NCI-H2227 treated with DMSO at 0.1 percent for 48 hours (cell line): ENCODE data around the gene DPT.
A peak's percentile ranks its signal among the peaks of the same experiment; 100 is the strongest.

Experiments used
- DNase-seq: peaks from one replicate; lab custom pipeline; 2025; lab: John Stamatoyannopoulos, UW

The DPT gene

GRCh38 chr1:168735974-168736373, 7.0 kb upstream of the DPT start:
- no peak for DNase-seq

GRCh38 chr1:168734946-168735345, 5.9 kb upstream of the DPT start:
- no peak for DNase-seq

GRCh38 chr1:168734271-168734670, 5.3 kb upstream of the DPT start:
- no peak for DNase-seq

- DNase-seq = no peak
These were observed 4.2 kb upstream of the DPT start for GRCh38 chr1:168733241-168733640.

GRCh38 chr1:168732736-168733135, 3.7 kb upstream of the DPT start:
- DNase-seq = no peak

DNA sequence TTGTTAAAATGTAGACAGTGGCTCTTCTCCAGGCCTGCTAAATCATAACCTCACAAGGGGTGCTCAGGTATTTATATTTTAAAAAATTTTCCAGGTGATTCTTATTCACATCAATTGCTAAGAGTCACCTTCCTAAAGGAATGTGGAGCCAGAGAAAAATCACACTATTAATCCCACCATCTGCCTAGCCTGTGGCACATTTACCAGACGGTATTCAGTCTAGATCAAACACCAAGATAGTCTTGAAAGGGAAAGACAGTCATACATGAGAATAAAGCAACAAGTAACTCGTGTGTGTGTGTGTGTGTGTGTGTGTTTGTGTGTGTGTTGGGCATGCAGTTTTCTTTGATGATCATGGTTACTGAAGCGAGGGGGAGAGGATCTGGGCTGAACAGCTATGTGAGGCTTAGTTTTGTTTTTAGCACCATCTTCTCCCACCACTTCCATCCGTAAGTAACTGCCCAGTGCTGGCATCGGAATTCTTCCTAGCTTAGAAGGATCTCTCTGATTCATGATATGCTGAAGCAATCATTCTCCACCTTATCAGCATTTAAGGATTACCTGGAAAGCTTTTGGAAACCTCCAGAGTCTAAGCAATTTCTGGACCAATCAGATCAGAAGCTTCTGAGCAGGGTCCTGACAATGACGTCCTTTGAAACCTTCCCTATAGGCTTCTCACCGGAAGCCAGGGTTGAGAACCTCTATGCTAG, 2.4 kb upstream of the DPT start:
- no peak for DNase-seq

DNA sequence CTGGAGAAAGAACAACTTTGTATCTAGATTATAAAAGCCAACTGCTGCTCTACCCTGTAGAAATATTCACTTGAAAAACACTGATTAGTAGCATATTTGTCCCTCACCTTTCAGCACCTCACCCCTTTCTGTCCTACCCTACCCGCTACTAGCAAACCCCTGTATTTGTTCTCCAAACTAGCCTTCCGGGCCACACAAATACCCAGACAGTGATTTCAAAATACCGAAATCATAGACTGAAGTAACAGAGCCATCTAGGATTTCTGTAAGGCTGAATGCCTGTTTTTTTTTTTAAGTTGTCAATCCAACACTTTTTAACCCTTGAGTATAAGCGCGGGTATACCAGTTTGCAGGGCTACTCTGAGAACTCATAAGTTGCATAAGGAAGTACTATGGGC, 398 bp upstream of the DPT start:
- no peak for DNase-seq

DNA sequence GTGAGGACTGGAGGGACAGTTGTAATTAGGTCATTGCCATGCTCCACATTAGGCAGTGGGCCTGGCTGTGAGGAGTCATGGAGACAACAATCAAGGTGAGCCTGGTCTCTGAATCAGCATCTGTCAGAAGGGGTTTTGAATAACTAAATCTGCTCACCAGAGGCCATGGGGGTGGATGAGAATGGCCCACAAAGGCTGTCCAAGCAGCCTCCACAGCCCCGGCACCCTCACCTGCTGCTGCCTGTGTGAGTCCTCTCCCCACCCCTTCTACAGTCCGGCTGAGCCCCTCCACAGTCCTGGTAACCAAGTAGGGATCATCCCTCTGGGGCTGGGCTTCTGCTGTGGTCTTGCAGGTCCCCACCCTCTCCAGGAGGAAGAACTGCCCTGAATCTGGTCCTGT, 2.3 kb downstream of the DPT start:
- DNase-seq = no peak

GRCh38 chr1:168726281-168726680, 2.7 kb downstream of the DPT start:
- no peak for DNase-seq

DNA sequence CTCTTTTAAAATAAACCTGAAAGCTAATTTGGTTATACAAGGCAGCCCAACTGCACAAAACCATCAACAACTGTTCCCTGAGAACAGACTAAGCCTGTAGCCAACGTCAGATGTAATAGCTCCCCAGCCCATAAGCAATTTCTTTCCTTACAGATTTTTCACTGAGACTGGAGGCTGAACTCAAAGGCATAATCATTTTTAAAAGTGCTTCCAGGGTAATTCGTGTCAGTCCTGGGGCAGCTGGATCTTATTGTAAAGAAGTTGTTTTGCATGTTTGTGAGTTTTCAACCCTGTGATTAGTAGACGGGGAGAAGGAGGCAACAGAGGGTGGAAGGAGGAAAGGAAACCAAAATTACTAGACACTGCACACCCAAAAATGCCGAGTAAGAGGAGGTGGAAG, 3.2 kb downstream of the DPT start:
- peak; percentile 77 for DNase-seq

GRCh38 chr1:168725060-168725459, 3.9 kb downstream of the DPT start:
- no peak for DNase-seq

DNA sequence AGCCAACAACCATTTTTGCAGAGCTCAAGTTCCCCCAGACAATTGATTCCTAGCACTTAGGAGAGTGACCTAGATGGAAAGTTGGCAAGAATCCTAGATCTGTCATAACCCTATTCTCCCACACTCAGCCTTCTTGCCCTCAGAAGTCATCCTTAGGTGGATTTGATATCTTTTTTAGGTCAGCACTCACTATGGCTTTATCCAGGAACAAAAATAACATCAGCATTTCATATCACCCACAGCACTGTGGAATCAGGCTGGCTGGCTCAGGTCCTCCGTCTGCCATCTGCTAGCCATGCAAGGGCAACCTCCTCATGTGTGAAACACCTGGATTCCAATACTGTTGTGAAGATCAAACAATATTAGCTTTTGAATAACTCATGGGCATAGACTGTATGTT, 6.0 kb downstream of the DPT start:
- DNase-seq = no peak

- DNase-seq = no peak
These were observed 8.2 kb downstream of the DPT start for GRCh38 chr1:168720839-168721238.

DNA sequence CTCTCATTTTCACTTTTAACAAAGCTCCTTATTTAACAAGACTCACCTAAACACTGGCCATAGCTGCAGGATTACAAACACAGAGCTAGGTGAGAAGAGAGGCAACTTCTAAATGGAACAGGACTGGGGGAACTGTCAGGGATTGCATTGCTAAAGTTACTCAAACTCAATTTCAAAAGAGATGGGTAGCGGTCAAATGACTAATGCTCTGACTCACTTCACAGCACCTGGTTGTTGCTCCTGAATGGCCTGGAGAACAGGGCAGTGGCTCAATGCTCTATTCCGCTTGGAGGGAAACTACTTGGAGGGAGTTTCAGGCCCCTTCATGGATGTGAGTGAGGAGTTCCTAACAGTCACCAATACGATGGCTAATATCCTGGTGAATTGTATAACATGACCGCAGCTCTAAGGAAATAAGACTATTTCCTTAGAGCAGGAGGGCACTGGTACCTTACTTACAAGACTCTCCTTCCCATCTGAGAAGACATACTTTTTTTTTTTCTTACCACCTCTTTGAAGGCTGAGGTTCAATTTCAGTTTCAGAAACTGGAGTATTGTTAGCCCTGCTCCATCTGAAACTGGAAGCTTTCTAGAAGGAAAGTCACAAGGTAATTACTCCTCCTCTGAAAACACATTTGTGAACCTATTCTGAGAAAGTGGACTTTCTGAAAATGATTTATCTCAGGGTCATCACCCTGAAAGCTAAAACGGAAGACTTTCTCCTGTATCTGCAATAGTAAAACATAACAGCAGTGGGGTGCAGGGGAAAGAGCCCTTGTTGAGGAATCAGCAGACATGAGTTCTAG, 9.5 kb downstream of the DPT start:
- no peak for DNase-seq

DNA sequence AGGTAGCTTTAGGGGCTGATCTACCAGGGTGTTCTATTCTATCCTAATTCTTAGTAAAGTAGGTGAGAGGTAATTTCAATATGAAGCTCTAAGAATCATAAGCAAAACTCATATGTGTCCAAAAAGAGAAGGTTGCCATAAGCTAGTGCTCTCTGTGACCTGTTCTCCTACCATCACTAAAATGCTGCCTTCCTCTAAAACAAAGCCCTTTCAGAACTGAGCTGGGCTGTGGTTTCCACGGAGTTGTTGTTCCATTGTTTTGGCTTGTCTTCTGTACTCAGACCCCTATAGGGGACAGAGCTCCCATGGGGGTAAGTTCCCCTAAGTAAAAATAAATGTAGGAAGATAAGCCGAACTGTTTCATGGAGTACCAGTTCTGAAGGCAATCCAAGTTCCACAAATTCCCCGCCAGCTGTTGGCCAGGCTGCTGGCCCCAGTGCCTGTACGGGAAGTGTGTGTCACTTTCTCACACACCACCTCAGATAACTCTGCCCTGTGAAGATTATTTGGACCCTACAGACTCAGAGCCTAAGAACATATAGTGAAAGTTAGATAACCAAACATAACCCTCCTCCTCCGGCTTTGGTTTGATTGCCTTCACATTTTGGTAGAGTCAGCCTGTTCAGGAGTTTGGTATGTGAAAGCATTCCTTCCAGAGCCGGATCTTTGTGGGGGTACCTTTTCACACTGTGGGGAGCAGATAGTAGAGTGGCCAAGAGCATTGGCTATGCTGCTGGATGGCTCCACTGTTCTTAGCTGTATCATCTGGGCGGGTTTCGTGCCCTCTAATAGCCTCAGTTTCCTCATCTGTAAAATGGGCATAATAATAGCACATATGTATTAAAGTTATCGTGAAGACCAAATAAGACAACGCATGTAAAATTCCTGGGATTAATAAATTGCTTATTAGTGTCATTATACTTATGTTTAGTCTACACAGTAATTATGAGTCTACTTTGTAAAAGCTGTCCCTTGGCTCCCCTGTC, 10.8 kb downstream of the DPT start:
- DNase-seq = no peak

DNA sequence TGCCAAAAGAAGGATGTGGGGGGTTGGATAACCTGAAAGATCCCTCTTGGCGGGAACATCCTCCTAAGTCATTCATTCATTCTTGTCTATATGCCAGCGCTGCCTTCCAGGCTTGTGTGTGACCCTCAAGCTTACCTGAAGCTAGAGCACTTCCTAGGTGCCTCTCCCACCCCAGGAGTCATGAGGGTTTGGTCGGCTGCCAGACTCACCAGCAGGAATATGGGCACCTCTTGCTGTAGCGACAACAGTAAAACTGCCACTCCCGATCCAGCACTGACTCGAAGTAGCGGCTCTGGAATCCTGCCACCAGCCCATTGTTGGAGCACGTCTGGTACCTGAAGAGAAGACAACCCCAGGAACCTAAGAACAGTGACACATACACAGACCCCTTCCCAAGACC, 15.0 kb downstream of the DPT start:
- DNase-seq = no peak

GRCh38 chr1:168709405-168710363, 19.3 kb downstream of the DPT start:
- peak; percentile 21 for DNase-seq

DNA sequence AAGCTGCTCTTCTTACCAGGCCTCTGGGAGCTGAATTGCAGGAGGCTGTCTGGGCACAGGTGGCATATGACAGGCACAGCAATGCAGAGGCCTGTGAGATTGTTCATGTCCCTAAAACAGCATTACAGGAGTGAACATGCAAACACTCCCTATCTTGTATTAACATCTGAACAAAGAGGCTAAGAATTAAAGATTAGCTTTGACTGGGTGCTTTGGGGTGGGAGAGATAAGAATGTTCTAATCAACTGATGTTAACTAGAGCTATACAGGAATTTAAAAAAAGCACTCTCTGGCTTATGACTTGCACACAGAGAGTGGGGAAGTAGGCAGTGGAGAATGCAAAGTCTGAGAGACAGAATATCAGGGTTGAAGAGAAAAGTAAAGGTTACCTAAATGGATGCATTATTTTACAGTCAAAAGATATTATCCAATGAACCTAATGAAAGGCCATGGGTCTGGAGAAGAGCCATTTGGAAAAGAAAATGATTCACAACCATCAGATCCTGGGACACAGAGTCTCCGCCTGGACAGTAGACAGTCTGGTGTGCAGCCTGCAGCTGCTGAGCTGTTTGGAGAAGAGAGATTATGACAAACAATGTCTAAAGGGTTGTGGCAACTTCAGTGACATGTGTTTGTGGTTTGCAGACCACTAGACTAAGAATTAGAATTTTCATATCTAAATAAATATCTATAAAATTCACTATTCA, 20.2 kb downstream of the DPT start:
- no peak for DNase-seq

- DNase-seq = no peak
These were observed 22.5 kb downstream of the DPT start for GRCh38 chr1:168706391-168706992.

GRCh38 chr1:168700575-168701268, 28.3 kb downstream of the DPT start:
- no peak for DNase-seq
